Suprapubic skin (tissue), 3 donors: Measurements from ENCODE around the gene ZNF613.

Experiments used
- POLR2A ChIP-seq, 2 donors: fragments of 450-650 bp; IDR thresholded peaks; one replicate each; pipeline ENCODE4 v1.6.1; 2017; ENCODE audit warnings: antibody characterized with exemption in 2 of 2, mild to moderate bottlenecking in 2 of 2, moderate library complexity in 2 of 2
- TF ChIP-seq, protein P1 (sequence below), 2 donors: fragments of 200-600 bp in 1 of 2; fragments of 450-650 bp in 1 of 2; sonication (generic) in 1 of 2; IDR thresholded peaks; one replicate each; pipeline ENCODE4 v1.5.1; 2016 to 2019; ENCODE audit warnings: antibody characterized with exemption in 2 of 2, mild to moderate bottlenecking in 1 of 2, moderate library complexity in 1 of 2

DNA sequence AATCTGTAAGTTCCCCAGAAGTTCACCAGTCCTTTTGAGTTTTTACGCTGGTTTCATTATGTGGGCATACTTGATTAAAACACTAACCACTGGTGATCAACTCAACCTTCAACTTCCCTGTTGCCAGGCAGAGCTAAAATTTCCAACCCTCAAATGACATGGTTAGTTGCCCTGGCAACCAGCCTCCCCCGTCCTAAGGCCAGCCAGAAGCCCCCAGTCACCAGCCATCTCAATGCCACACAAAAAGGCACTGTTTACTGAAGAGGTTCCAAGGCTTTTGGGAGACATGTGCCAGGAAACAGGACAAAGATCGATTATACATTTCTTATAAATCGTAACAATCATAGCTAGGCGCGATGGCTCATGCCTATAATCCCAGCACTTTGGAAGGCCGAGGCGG, 24.1 kb upstream of the ZNF613 start:
- TF ChIP-seq, protein P1, sequence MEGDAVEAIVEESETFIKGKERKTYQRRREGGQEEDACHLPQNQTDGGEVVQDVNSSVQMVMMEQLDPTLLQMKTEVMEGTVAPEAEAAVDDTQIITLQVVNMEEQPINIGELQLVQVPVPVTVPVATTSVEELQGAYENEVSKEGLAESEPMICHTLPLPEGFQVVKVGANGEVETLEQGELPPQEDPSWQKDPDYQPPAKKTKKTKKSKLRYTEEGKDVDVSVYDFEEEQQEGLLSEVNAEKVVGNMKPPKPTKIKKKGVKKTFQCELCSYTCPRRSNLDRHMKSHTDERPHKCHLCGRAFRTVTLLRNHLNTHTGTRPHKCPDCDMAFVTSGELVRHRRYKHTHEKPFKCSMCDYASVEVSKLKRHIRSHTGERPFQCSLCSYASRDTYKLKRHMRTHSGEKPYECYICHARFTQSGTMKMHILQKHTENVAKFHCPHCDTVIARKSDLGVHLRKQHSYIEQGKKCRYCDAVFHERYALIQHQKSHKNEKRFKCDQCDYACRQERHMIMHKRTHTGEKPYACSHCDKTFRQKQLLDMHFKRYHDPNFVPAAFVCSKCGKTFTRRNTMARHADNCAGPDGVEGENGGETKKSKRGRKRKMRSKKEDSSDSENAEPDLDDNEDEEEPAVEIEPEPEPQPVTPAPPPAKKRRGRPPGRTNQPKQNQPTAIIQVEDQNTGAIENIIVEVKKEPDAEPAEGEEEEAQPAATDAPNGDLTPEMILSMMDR (IDR thresholded peaks at IDR 0.05), result no peak
- TF ChIP-seq POLR2A (IDR thresholded peaks at IDR 0.05), result no peak
